Measurements from ENCODE around the gene LYRM1.
A peak's percentile ranks its signal among the peaks of the same experiment; 100 is the strongest.

LYRM1 gene

DNA sequence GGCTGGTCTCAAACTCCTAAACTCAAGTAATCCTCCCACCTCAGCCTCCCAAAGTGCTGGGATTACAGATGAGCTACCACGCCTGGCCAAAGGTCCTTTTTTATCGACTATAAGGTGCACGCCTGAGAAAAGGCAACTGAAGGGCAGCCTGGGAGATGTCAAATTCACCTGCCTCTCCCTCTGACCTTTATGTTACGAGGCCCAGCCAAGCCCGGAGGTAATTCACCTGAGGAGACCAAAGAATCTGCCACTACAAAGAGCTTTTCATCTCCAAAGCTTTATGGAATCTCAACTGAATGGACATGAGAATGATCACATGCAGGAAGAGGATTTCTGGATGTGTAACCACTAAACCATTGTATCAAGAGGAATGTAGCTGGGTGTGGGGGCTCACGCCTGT, 37.2 kb downstream of the LYRM1 start:
- H2BK12ac ChIP-seq (ENCODE audit: low read length) = no peak overlapping the region
- H3K4me3 ChIP-seq (ENCODE audit: low read depth, low read length) = no peak overlapping the region
- H3K79me2 ChIP-seq (ENCODE audit: control insufficient read depth, insufficient read depth, low read length, poor library complexity) = no peaks in the 10 kb centered on the region
- no peak overlapping the region for H3K4ac ChIP-seq (ENCODE audit: low read depth, low read length)
- no peak overlapping the region for H2AK5ac ChIP-seq (ENCODE audit: low read length)
- no peak overlapping the region for H3K18ac ChIP-seq (ENCODE audit: low read length)
- H3K27ac ChIP-seq (ENCODE audit: low read depth, low read length) = no peak overlapping the region
- no peak overlapping the region for H3K23ac ChIP-seq (ENCODE audit: low read length)
- H3K36me3 ChIP-seq (ENCODE audit: control insufficient read depth in 1 of 2, insufficient read depth in 2 of 2, low read length in 2 of 2) = no peaks in the 10 kb centered on the region
- no peaks in the 10 kb centered on the region for H3K4me1 ChIP-seq (ENCODE audit: control insufficient read depth in 1 of 2, insufficient read depth in 2 of 2, low read length in 2 of 2)
- WGBS (ENCODE audit: extremely low coverage, insufficient coverage, insufficient read length) = no CpG with 5 or more reads among the region's 6 CpGs
- H3K9me3 ChIP-seq (ENCODE audit: insufficient read depth, low read depth, low read length) = no peaks in the 10 kb centered on the region
- H3K27me3 ChIP-seq (ENCODE audit: insufficient read depth, low read length) = no peaks in the 10 kb centered on the region
- no peak overlapping the region for H4K91ac ChIP-seq (ENCODE audit: low read depth, low read length)
- no peak overlapping the region for H3K4me2 ChIP-seq (ENCODE audit: low read length)
- DNase-seq = no peak
- H3K79me1 ChIP-seq (ENCODE audit: low read length) = no peaks in the 10 kb centered on the region
- no peak overlapping the region for H4K12ac ChIP-seq (ENCODE audit: low read depth, low read length)
- H4K8ac ChIP-seq (ENCODE audit: low read depth, low read length) = no peak overlapping the region
- no peak overlapping the region for H3K9ac ChIP-seq (ENCODE audit: low read length)
- H3K14ac ChIP-seq (ENCODE audit: low read length) = no peak overlapping the region
- H2AFZ ChIP-seq (ENCODE audit: insufficient read depth, low read length, poor library complexity) = no peak overlapping the region
- H2BK5ac ChIP-seq (ENCODE audit: low read depth, low read length, poor library complexity) = no peak overlapping the region
- no peak overlapping the region for H2BK120ac ChIP-seq (ENCODE audit: insufficient read depth, low read length, poor library complexity)

DNA sequence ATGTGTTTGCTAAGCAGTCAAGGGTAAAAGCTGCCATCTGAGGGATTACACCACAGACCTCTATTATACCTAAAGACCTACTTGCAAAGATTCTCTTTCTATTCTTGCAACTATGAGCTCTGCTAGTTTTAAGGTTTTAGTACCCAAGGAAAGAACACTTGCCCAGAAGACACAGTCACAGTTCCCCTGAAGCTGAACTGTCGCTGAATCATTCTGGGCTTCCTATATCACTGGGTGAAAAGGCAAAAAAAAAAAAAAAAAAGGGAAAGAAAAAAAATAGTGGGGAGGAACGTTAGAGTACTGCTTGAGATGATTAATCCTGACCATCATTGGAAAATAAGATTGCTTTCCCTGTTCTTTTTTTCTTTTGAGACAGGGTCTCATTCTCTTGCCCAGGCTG, 37.9 kb downstream of the LYRM1 start:
- no CpG with 5 or more reads among the region's 2 CpGs for WGBS (ENCODE audit: extremely low coverage, insufficient coverage, insufficient read length)
- Histone ChIP-seq H3K27me3 (ENCODE audit: insufficient read depth, low read length) (no peaks in the 10 kb centered on the region), H3K79me2 (ENCODE audit: control insufficient read depth, insufficient read depth, low read length, poor library complexity) (no peaks in the 10 kb centered on the region), H3K14ac (ENCODE audit: low read length) (no peak overlapping the region), H3K9me3 (ENCODE audit: insufficient read depth, low read depth, low read length) (no peaks in the 10 kb centered on the region), H3K4me1 (ENCODE audit: control insufficient read depth in 1 of 2, insufficient read depth in 2 of 2, low read length in 2 of 2) (no peaks in the 10 kb centered on the region), H2BK120ac (ENCODE audit: insufficient read depth, low read length, poor library complexity) (no peak overlapping the region), H4K12ac (ENCODE audit: low read depth, low read length) (no peak overlapping the region), H2BK12ac (ENCODE audit: low read length) (no peak overlapping the region), H3K4me2 (ENCODE audit: low read length) (no peak overlapping the region), H3K4me3 (ENCODE audit: low read depth, low read length) (no peak overlapping the region), H3K18ac (ENCODE audit: low read length) (no peak overlapping the region), H3K4ac (ENCODE audit: low read depth, low read length) (no peak overlapping the region), H3K27ac (ENCODE audit: low read depth, low read length) (no peak overlapping the region), H4K8ac (ENCODE audit: low read depth, low read length) (no peak overlapping the region), H2AK5ac (ENCODE audit: low read length) (no peak overlapping the region), H3K9ac (ENCODE audit: low read length) (no peak overlapping the region), H2BK5ac (ENCODE audit: low read depth, low read length, poor library complexity) (no peak overlapping the region), H2AFZ (ENCODE audit: insufficient read depth, low read length, poor library complexity) (no peak overlapping the region), H4K91ac (ENCODE audit: low read depth, low read length) (no peak overlapping the region), H3K36me3 (ENCODE audit: control insufficient read depth in 1 of 2, insufficient read depth in 2 of 2, low read length in 2 of 2) (no peaks in the 10 kb centered on the region), H3K79me1 (ENCODE audit: low read length) (no peaks in the 10 kb centered on the region), H3K23ac (ENCODE audit: low read length) (no peak overlapping the region)
- DNase-seq = no peak

DNA sequence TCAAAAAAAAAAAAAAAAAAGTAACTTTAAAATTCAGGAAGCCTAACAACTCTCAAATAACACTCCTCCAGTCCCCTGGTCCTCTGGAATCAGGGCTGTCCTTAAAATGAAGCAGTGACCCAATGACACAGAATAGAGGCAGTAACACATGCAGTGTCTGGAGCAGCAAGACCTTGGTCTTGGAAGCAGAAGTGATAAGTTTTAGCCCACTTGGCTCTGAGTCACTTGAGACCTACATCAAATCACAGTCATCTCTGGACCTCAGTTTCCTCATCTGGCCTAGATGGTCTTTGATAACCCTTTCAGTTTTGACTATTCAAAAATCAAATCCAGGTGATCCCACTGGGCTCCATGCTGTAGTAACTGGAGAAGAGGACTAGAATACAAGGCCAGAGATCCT, 39.0 kb downstream of the LYRM1 start:
- no peak overlapping the region for H2AK5ac ChIP-seq (ENCODE audit: low read length)
- H3K27ac ChIP-seq (ENCODE audit: low read depth, low read length) = no peak overlapping the region
- H3K18ac ChIP-seq (ENCODE audit: low read length) = no peak overlapping the region
- no peaks in the 10 kb centered on the region for H3K27me3 ChIP-seq (ENCODE audit: insufficient read depth, low read length)
- H4K12ac ChIP-seq (ENCODE audit: low read depth, low read length) = no peak overlapping the region
- H3K4me1 ChIP-seq (ENCODE audit: control insufficient read depth in 1 of 2, insufficient read depth in 2 of 2, low read length in 2 of 2) = no peaks in the 10 kb centered on the region
- peak overlapping the region; percentile 55 for H3K23ac ChIP-seq (ENCODE audit: low read length)
- H3K79me1 ChIP-seq (ENCODE audit: low read length) = no peaks in the 10 kb centered on the region
- H3K14ac ChIP-seq (ENCODE audit: low read length) = no peak overlapping the region
- H2BK120ac ChIP-seq (ENCODE audit: insufficient read depth, low read length, poor library complexity) = no peak overlapping the region
- H4K91ac ChIP-seq (ENCODE audit: low read depth, low read length) = no peak overlapping the region
- no peaks in the 10 kb centered on the region for H3K9me3 ChIP-seq (ENCODE audit: insufficient read depth, low read depth, low read length)
- no peak overlapping the region for H2BK12ac ChIP-seq (ENCODE audit: low read length)
- H2AFZ ChIP-seq (ENCODE audit: insufficient read depth, low read length, poor library complexity) = no peak overlapping the region
- H2BK5ac ChIP-seq (ENCODE audit: low read depth, low read length, poor library complexity) = no peak overlapping the region
- no peak overlapping the region for H3K4me2 ChIP-seq (ENCODE audit: low read length)
- no peak overlapping the region for H3K4ac ChIP-seq (ENCODE audit: low read depth, low read length)
- H3K9ac ChIP-seq (ENCODE audit: low read length) = no peak overlapping the region
- H3K36me3 ChIP-seq (ENCODE audit: control insufficient read depth in 1 of 2, insufficient read depth in 2 of 2, low read length in 2 of 2) = no peaks in the 10 kb centered on the region
- H3K79me2 ChIP-seq (ENCODE audit: control insufficient read depth, insufficient read depth, low read length, poor library complexity) = no peaks in the 10 kb centered on the region
- H4K8ac ChIP-seq (ENCODE audit: low read depth, low read length) = no peak overlapping the region
- no peak for DNase-seq
- no peak overlapping the region for H3K4me3 ChIP-seq (ENCODE audit: low read depth, low read length)

DNA sequence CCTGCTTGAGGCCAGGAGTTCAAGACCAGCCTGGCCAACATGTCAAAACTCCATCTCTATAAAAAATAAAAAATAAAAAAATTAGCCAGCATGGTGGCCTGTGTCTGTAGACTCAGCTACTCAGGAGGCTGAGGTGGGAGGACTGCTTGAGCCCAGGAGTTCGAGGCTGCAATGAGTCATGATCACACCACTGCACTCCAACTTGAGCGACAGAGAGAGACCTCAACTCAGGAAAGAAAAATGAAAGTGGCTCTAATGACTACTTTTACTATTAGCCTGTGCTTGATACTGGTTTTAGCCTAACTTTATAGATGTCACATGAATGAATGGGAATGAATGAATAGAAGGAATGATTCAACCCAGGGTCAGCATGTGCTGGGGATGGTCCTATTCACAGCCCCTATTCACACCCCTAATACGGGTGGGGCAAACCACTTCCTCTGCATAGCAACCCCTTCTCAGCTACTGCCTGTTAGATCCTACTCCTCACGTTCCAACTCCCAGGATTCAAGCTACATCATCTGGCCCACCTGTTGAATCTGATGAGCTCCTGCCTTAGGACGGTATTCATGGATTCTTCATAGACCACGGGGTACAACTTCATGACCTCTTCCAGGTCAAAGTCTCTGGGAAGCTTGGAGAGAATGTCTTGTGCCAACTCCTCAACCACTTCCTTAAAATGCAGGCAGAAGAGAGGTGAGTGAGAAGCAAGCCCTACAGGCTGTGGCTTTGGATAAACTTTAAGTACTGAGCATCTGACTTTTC, 40.5 kb downstream of the LYRM1 start:
- Histone ChIP-seq H3K9ac (ENCODE audit: low read length) (no peak overlapping the region), H3K18ac (ENCODE audit: low read length) (no peak overlapping the region), H4K91ac (ENCODE audit: low read depth, low read length) (no peak overlapping the region), H2BK120ac (ENCODE audit: insufficient read depth, low read length, poor library complexity) (no peak overlapping the region), H2BK12ac (ENCODE audit: low read length) (no peak overlapping the region), H3K27ac (ENCODE audit: low read depth, low read length) (no peak overlapping the region), H3K23ac (ENCODE audit: low read length) (no peak overlapping the region), H3K4me3 (ENCODE audit: low read depth, low read length) (no peak overlapping the region), H2AK5ac (ENCODE audit: low read length) (no peak overlapping the region), H2AFZ (ENCODE audit: insufficient read depth, low read length, poor library complexity) (no peak overlapping the region), H4K12ac (ENCODE audit: low read depth, low read length) (no peak overlapping the region), H3K36me3 (ENCODE audit: control insufficient read depth in 1 of 2, insufficient read depth in 2 of 2, low read length in 2 of 2) (no peaks in the 10 kb centered on the region), H3K4me1 (ENCODE audit: control insufficient read depth in 1 of 2, insufficient read depth in 2 of 2, low read length in 2 of 2) (no peaks in the 10 kb centered on the region), H3K14ac (ENCODE audit: low read length) (no peak overlapping the region), H2BK5ac (ENCODE audit: low read depth, low read length, poor library complexity) (no peak overlapping the region), H3K79me2 (ENCODE audit: control insufficient read depth, insufficient read depth, low read length, poor library complexity) (no peaks in the 10 kb centered on the region), H4K8ac (ENCODE audit: low read depth, low read length) (no peak overlapping the region), H3K4ac (ENCODE audit: low read depth, low read length) (no peak overlapping the region), H3K4me2 (ENCODE audit: low read length) (no peak overlapping the region), H3K27me3 (ENCODE audit: insufficient read depth, low read length) (no peaks in the 10 kb centered on the region), H3K9me3 (ENCODE audit: insufficient read depth, low read depth, low read length) (no peaks in the 10 kb centered on the region), H3K79me1 (ENCODE audit: low read length) (no peaks in the 10 kb centered on the region)
- DNase-seq = no peak
- WGBS (ENCODE audit: extremely low coverage, insufficient coverage, insufficient read length) = no CpG with 5 or more reads among the region's 6 CpGs
